HG03175 (cell line): ENCODE data around the gene KCNB1.

ENCODE experiments used
- ATAC-seq: cut with Tn5 transposase; IDR thresholded peaks from one replicate; pipeline ENCODE4 v1.9.1; 2021; ENCODE audit warnings: mild to moderate bottlenecking, moderate library complexity; ENCODE audit not compliant: unreplicated experiment

KCNB1 gene

GRCh38 chr20:49360242-49360968, 122.1 kb downstream of the KCNB1 start:
- ATAC-seq = no peak

DNA sequence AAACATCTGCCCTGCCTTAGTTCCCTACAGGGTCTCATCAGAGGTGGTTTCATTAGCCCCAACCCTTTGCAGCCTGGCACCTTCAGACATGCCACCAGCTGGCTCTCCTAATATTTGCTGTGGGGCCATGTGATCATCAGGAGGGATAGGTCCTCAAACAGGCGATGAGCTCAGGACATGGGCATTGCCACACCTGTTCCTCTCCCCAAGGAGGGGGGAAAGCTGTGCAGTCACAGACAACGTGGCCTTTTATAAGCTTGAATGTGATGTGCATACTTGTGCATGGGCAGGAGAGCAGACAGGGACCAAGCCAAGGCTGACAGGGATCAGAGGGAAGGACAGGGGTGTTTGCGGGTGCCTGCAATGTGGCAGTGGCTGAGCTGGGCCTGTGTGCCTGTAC, 125.8 kb downstream of the KCNB1 start:
- ATAC-seq = no peak

DNA sequence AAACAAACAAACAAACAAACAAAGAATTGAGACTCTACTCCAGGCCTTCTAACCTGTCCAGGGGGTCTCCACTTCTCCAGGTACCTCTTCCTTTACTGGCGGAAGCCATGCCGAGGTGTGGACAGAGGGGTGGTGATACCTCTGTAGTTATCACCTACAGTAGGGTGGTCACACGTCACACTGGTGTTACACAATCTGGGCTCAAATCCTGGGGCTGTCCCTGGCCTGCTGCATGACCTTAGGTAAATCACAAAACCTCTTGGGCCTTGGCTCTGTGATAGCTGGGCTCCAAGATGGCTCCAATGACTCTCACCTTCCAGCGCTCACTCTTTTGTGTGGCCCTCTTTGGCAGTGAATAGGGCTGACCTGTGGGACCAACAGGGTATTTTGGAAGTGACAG, 127.8 kb downstream of the KCNB1 start:
- no peak for ATAC-seq

DNA sequence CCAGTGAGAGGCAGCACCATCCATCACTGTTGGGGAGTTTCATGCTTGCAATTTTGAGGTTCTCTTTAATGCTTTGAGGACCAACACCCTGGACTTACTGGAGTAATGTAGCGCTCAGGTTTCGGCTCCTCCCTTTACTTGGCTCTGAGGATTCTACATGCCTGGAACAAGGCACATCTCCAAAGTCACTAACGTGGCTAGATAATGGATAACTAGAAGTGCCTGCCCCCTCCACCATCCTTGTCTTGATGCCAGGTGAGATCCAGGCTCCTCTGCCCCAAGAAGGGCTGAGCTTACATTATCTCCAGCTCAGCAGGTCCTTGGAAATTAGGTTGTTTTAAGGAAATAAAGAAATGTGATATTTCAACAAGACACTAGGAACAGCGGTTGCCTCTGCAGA, 129.1 kb downstream of the KCNB1 start:
- no peak for ATAC-seq

DNA sequence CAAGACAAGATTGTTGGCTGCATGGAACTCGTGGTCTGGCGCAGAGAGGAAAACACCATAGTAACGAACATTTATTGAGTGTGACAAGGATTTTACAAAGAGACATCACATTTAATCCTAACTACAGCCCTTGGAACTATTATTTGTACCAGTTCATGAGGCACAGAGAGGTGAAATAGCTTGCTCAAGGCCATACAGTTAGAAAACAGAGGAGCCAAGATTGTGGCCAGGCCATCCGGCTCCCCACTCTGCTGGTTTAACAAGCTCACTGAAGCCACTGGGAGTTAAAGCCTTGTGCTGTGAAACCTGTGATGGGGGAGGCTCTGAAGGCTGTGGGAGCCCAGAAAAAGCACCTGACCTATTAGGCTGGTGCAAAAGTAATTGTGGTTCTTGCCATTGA, 129.7 kb downstream of the KCNB1 start:
- no peak for ATAC-seq

DNA sequence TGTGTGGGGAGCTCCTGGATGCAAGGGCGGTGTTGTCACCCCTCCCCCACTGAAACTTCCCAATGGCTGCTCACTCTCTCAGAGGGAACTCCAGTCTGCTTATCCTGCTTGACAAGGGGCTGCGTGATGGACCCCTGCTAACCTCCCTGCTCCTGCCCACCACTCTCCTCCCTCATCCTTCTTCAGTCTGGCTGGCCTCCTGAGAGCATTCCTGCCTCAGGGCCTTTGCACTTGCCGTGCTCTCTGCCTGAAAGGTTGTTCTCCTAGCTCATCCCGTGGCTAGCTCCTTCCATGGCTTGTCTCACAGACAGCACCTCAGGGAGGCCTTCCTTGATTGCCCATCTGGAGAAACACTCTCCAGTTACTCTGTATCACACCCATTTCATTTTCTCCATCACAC, 130.7 kb downstream of the KCNB1 start:
- no peak for ATAC-seq

DNA sequence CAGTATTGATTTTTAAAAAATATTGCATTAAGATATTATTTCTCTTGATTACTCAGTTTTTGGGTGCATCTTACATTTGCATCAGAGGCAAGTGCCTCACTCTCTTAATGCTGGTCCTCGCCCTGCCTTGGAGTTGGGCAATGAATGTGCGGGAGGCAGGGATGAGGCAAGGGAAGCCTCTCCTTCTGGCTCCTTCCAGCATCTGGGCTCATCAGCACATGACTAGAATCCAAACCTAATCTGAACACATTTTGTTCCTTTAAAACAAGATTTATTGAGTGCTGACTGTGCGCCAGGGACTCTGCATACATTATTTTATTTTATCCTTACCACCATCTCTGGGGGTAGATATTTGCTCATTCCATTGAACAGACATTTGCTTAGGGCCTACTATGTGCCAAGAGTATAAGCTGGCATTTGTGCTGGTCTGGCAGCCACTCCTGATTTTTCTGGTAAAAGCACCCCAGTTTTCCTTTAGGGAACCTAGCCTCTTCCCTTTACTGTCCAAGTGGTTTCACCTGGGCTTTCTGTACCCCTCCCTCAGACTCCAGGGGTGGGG, 132.7 kb downstream of the KCNB1 start:
- no peak for ATAC-seq

DNA sequence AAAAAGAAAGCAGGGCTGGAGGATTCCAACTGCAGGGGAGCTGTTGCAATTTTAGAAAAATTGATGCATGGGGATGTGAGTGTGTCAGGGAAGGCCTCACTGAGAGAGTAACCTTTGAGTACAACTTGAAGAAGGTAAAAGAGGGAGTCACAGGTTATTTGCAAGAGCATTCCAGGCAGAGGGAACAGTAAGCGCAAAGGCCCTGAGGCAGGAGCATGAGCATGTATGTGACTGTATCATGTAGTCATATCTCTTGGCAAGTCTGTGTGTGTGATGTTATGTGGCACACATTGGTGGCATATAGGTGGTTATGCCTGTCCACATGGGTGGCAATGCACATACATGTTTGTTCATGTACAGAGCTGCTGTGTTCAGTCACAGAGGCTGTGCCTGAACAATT, 133.4 kb downstream of the KCNB1 start:
- ATAC-seq = no peak

DNA sequence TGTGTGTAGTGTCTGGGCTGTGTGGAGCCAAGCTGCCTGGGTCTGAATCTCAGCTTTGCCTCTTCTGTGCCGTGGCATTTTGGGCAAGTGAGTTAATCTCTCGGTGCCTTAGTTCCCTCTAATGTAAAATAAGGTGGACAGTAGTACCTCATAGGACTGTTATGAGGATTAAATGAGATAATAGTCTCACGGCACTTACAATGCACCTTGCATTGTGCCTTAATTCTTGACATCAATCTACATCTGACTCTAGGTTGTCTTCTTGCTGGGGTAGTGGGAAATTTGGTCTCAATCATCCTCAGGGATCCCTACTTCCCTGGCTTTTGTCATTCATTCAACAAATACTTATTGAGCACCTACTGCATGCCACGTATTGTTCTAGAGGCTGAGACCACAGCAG, 133.9 kb downstream of the KCNB1 start:
- no peak for ATAC-seq

DNA sequence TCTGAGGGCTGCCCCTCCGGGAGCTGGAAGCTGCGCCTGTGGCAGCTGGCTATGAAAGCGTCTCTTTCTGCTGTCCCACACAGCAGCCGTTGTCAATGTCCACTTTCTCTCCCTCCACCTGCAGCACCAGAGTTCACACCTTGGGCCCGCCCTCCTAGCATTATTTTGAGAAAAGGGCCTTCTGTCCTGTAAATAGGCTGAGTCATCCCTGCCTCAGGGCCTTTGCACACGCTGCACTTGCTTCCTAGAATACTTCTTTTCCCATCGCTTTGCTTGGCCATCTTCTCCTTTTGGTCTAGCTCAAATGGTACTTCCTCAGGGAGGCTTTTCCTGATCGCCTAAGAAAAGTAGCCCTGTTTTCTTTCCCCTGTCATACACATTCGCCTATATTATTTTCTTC, 135.3 kb downstream of the KCNB1 start:
- no peak for ATAC-seq

- ATAC-seq = no peak
Observed at GRCh38 chr20:49346682-49347081, 135.8 kb downstream of the KCNB1 start.

- ATAC-seq = no peak
Observed at GRCh38 chr20:49345524-49345923, 136.9 kb downstream of the KCNB1 start.

GRCh38 chr20:49344975-49345374, 137.5 kb downstream of the KCNB1 start:
- no peak for ATAC-seq

DNA sequence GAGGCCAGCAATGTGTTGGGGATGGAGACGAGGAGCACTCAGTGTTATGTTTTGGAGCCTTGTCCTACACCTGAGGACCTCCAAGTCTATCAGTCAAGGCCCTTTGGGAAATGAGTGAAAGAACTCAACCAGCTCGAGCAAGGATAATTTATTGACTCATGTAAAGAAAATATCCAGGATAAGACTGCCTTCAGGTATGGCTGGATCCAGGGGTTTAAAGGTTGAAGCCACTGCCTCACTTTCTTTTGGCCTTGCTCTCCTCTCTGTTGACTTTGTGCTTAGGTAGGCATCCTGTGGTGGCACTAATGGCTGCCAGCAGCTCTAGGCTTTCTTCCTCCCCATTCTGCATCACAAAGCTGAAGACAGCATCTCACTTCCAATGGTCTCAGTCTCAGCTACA, 138.3 kb downstream of the KCNB1 start:
- ATAC-seq = no peak

- no peak for ATAC-seq
Observed at GRCh38 chr20:49343246-49343645, 139.2 kb downstream of the KCNB1 start.

DNA sequence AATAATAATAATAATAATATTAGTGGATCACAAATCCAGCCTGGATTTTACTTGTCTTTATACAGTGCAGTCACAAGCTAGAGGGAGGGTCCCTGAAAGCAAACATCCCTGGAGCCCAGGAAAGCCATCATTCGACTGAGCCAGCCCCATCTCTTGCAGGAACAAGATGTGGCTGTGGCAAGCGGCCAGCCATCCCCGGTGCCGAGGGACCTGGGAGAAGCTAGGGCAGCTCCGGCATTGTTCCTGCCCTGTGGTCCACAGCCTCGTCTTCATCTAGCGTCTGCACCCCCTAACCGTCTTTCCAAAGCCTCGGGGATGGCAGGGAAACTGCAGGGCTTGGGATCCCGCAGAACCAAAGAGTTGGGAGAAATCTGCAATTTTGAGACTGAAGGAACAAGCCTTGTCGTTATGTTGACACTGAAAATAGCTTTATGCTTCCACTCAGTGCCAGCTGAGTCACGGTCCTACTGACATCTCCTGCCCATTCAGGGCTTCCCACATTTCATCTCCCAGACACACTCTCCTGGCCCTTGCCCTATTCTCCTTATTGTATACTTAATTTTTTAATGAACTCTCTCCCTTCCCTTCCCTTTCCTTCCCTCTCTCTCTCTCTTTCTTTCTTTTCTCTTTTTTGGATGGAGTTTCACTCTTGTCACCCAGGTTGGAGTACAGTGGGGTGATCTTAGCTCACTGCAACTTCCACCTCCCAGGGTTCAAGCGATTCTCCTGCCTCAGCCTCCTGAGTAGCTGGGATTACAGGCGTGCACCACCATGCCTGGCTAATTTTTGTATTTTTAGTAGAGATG, 142.1 kb downstream of the KCNB1 start:
- ATAC-seq = no peak

DNA sequence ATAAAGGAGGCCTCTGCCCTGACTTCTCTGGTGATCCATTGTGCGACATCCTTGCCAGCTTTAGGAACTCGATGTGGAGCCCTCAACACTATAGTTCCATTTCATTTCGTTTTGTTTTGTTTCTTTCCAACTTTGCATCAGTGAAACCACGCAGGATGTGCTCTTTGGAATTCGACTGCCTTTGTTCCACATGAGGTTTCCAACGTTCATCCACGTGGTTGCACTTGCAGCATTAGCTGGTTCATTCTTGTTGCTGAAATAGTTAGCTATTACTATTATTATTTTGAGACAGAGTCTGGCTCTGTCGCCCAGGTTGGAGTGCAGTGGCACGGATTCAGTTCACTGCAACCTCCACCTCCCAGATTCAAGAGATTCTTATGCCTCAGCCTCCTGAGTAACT, 143.3 kb downstream of the KCNB1 start:
- ATAC-seq = no peak

DNA sequence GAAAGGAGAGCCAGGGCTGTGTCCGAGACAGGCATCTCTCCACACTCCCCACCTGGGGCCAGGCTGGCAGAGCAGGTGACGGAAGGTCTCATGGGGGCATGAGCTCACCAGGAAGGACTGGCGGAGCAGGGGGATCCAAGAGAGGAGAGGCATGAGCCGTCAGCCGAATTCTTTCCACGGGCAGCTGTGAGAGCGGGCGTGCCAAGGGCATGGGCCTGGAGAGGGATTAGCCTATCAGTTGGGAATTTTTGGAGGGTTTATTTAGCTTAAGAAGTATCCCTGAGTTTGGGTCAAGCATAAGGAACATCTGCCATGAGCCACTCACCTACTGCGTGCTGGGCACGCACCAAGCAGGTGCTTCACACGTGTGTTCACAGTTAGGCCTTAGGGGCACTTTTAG, 144.4 kb downstream of the KCNB1 start:
- no peak for ATAC-seq

- no peak for ATAC-seq
Observed at GRCh38 chr20:49337357-49337756, 145.1 kb downstream of the KCNB1 start.

DNA sequence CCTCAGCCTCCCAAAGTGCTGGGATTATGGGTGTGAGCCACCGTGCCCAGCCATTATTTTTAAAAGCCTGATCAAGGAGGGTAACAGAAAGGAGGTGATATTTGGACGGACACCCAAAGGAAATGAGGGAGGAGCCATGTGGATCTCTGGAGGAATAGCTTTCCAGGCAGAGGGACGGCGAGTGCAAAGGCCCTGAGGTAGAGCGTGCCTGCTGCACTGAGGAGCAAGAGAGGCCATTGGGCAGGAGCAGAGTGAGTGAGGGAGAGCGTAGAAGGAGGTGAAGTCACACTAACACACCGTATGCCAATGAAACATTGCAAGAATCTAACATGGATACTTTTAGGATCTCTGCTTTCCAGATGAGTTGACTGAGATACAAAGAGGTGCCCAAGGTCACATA, 145.7 kb downstream of the KCNB1 start:
- no peak for ATAC-seq

GRCh38 chr20:49335476-49335875, 147.0 kb downstream of the KCNB1 start:
- ATAC-seq = no peak
